ENCODE measurements around the gene GNB2. TPM values are rescaled to one million over a fixed set of nuclear protein-coding genes. Genes with fewer than 3 reads are reported as not detected.

The GNB2 gene
- total and polyA plus RNA-seq, 4 donors, result 37.6 to 133 (median 73.2) TPM

DNA sequence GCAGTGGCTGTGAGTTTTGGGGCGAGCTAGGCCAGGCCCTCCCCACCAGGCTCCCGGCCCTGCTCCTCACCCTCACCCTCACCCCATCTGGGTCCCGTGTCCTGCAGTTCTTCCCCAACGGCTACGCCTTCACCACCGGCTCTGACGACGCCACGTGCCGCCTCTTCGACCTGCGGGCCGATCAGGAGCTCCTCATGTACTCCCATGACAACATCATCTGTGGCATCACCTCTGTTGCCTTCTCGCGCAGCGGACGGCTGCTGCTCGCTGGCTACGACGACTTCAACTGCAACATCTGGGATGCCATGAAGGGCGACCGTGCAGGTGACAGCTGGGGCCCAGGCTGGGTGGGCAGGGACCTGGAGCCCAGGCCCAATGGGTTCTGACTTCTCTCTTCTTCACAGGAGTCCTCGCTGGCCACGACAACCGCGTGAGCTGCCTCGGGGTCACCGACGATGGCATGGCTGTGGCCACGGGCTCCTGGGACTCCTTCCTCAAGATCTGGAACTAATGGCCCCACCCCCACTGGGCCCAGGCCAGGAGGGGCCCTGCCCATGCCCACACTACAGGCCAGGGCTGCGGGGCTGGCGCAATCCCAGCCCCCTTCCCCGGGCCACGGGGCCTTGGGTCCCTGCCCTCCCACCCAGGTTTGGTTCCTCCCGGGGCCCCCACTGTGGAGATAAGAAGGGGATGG is 4.9 kb downstream of the GNB2 start:
- 86% methylated on average over 35 of the region's 35 CpGs for WGBS
- H3K9me3 ChIP-seq (ENCODE audit: control insufficient read depth in 4 of 4, low read length in 3 of 4), result no peaks in the 10 kb centered on the region
- no peaks in the 10 kb centered on the region for H3K27me3 ChIP-seq (ENCODE audit: control insufficient read depth in 4 of 4, insufficient read depth in 4 of 4, low read length in 3 of 4)
- H3K4me1 ChIP-seq (ENCODE audit: control insufficient read depth in 4 of 4, insufficient read depth in 4 of 4, low read length in 3 of 4), result peaks cover 0 to 12% (median 8%) of the 10 kb centered on the region in 4 donors
- H3K4me3 ChIP-seq (ENCODE audit: low read depth in 1 of 3, low read length in 3 of 3), result no peak overlapping the region
- no peak overlapping the region for H3K27ac ChIP-seq (ENCODE audit: low read depth in 1 of 2, low read length in 2 of 2)
- no peak overlapping the region for H3K9ac ChIP-seq (ENCODE audit: low read depth in 1 of 2, low read length in 2 of 2)
- peaks cover 13 to 51% (median 18%) of the 10 kb centered on the region in 4 donors for H3K36me3 ChIP-seq (ENCODE audit: control insufficient read depth in 4 of 4, insufficient read depth in 3 of 4, low read depth in 1 of 4, low read length in 3 of 4)
- no peak for DNase-seq (ENCODE audit: low spot score)
- TF ChIP-seq HNF4G (IDR thresholded peaks at IDR 0.05), result no peak
- no peak for TF ChIP-seq NR2F2 (IDR thresholded peaks at IDR 0.05)
- no peak for TF ChIP-seq CTCF (IDR thresholded peaks at IDR 0.05; ENCODE audit: low read depth, low read length, missing input control)
- TF ChIP-seq YY1 (IDR thresholded peaks at IDR 0.05), result no peak

DNA sequence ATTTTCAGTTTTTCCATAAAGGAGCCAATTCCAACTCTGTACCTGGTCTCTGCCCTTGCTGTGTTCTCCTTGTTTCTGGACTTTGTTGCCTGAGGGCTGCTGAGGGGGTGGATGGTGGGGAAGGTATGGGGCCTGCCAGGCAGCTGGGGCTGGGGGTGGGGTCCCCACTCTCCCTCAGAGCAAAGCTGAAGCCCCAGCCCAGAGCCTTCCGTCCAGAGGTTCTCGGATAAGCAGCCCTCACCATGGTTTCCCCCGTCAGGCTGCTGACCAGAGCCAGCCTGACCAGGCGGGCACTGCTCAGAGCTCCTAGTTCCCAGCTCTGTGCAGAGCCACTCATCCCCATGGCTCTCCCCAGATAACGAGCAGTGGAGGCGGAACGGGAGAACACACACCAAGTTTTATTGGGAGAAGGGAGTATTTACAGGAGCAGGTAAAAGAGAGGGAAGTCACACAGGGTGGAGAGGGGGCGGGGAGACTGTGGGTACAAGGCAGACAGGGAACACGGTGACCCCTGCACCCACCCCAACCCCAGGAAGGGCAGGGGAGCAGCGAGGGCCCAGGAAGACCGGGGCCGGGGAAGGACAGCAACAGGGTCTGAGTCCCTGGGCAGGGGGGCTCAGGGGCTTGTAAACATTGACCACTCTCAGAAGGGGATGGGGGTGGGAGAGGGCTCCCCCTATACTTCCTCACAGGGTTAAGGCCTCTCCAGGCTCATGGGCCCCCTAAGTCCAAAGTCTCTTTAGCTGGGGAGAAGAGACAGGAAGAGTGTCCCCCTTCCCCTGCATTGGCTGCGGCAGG is 5.8 kb downstream of the GNB2 start:
- no peak for DNase-seq (ENCODE audit: low spot score)
- WGBS, result 81% methylated on average over 13 of the region's 13 CpGs
- Histone ChIP-seq H3K9ac (ENCODE audit: low read depth in 1 of 2, low read length in 2 of 2) (no peak overlapping the region), H3K9me3 (ENCODE audit: control insufficient read depth in 4 of 4, low read length in 3 of 4) (no peaks in the 10 kb centered on the region), H3K27ac (ENCODE audit: low read depth in 1 of 2, low read length in 2 of 2) (no peak overlapping the region), H3K27me3 (ENCODE audit: control insufficient read depth in 4 of 4, insufficient read depth in 4 of 4, low read length in 3 of 4) (no peaks in the 10 kb centered on the region), H3K4me3 (ENCODE audit: low read depth in 1 of 3, low read length in 3 of 3) (no peak overlapping the region), H3K4me1 (ENCODE audit: control insufficient read depth in 4 of 4, insufficient read depth in 4 of 4, low read length in 3 of 4) (peaks cover 0 to 12% (median 8%) of the 10 kb centered on the region in 4 donors), H3K36me3 (ENCODE audit: control insufficient read depth in 4 of 4, insufficient read depth in 3 of 4, low read depth in 1 of 4, low read length in 3 of 4) (peaks cover 13 to 56% (median 22%) of the 10 kb centered on the region in 4 donors)
- TF ChIP-seq, protein P1, sequence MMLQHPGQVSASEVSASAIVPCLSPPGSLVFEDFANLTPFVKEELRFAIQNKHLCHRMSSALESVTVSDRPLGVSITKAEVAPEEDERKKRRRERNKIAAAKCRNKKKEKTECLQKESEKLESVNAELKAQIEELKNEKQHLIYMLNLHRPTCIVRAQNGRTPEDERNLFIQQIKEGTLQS (IDR thresholded peaks at IDR 0.05), result no peak
- TF ChIP-seq JUND (IDR thresholded peaks at IDR 0.05) (no peak), HNF4A (conservative IDR thresholded peaks at IDR 0.05) (no peak), RAD21 (IDR thresholded peaks at IDR 0.05) (no peak), FOXA1 (IDR thresholded peaks at IDR 0.05) (no peak), YY1 (IDR thresholded peaks at IDR 0.05) (no peak), CTCF (IDR thresholded peaks at IDR 0.05; ENCODE audit: low read depth, low read length, missing input control) (no peak), NR2F2 (IDR thresholded peaks at IDR 0.05) (no peak), HNF4G (IDR thresholded peaks at IDR 0.05) (no peak), FOXA2 (IDR thresholded peaks at IDR 0.05) (no peak)
- TF ChIP-seq, protein P2, sequence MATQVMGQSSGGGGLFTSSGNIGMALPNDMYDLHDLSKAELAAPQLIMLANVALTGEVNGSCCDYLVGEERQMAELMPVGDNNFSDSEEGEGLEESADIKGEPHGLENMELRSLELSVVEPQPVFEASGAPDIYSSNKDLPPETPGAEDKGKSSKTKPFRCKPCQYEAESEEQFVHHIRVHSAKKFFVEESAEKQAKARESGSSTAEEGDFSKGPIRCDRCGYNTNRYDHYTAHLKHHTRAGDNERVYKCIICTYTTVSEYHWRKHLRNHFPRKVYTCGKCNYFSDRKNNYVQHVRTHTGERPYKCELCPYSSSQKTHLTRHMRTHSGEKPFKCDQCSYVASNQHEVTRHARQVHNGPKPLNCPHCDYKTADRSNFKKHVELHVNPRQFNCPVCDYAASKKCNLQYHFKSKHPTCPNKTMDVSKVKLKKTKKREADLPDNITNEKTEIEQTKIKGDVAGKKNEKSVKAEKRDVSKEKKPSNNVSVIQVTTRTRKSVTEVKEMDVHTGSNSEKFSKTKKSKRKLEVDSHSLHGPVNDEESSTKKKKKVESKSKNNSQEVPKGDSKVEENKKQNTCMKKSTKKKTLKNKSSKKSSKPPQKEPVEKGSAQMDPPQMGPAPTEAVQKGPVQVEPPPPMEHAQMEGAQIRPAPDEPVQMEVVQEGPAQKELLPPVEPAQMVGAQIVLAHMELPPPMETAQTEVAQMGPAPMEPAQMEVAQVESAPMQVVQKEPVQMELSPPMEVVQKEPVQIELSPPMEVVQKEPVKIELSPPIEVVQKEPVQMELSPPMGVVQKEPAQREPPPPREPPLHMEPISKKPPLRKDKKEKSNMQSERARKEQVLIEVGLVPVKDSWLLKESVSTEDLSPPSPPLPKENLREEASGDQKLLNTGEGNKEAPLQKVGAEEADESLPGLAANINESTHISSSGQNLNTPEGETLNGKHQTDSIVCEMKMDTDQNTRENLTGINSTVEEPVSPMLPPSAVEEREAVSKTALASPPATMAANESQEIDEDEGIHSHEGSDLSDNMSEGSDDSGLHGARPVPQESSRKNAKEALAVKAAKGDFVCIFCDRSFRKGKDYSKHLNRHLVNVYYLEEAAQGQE (IDR thresholded peaks at IDR 0.05), result no peak
- TF ChIP-seq, protein P3, sequence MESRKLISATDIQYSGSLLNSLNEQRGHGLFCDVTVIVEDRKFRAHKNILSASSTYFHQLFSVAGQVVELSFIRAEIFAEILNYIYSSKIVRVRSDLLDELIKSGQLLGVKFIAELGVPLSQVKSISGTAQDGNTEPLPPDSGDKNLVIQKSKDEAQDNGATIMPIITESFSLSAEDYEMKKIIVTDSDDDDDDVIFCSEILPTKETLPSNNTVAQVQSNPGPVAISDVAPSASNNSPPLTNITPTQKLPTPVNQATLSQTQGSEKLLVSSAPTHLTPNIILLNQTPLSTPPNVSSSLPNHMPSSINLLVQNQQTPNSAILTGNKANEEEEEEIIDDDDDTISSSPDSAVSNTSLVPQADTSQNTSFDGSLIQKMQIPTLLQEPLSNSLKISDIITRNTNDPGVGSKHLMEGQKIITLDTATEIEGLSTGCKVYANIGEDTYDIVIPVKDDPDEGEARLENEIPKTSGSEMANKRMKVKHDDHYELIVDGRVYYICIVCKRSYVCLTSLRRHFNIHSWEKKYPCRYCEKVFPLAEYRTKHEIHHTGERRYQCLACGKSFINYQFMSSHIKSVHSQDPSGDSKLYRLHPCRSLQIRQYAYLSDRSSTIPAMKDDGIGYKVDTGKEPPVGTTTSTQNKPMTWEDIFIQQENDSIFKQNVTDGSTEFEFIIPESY (IDR thresholded peaks at IDR 0.05), result no peak

All from liver (tissue), 9 donors.